ENCODE data around the gene HAPLN1. TPM values are rescaled to one million over a fixed set of nuclear protein-coding genes. Genes with fewer than 3 reads are reported as not detected.

HAPLN1 gene
- total RNA-seq, 1 donor from 2014 or later, result not detected

DNA sequence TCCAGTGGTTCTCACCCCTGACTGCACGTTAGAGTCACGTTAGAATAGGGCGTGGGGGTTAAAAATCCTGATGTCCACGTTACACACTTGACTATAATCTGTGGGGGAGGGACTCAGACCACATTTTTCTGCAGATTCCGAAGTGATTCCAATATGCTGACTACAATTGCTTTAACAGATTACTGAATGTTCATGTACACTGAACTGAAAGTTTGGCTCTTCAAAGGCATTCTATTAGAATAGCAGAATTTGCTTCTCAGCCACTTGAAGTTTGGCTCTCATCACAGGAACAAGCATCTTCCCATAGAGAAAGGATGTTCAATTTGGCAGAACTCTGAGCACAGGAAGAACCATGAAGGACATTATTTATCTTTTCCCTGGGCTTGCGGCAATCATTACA, 84.5 kb downstream of the HAPLN1 start:
- H3K27me3 ChIP-seq, result no peaks in the 10 kb centered on the region
- no peak overlapping the region for H3K4me3 ChIP-seq
- H3K9me3 ChIP-seq, result no peaks in the 10 kb centered on the region
- H3K27ac ChIP-seq, result no peak overlapping the region
- H3K4me1 ChIP-seq, result no peaks in the 10 kb centered on the region
- intact Hi-C loops (cut with DNase I), result no loop called here
- DNase-seq (ENCODE audit: extremely low spot score in 2 of 2), result no peak
- no peaks in the 10 kb centered on the region for H3K36me3 ChIP-seq
- TF ChIP-seq, protein P1, sequence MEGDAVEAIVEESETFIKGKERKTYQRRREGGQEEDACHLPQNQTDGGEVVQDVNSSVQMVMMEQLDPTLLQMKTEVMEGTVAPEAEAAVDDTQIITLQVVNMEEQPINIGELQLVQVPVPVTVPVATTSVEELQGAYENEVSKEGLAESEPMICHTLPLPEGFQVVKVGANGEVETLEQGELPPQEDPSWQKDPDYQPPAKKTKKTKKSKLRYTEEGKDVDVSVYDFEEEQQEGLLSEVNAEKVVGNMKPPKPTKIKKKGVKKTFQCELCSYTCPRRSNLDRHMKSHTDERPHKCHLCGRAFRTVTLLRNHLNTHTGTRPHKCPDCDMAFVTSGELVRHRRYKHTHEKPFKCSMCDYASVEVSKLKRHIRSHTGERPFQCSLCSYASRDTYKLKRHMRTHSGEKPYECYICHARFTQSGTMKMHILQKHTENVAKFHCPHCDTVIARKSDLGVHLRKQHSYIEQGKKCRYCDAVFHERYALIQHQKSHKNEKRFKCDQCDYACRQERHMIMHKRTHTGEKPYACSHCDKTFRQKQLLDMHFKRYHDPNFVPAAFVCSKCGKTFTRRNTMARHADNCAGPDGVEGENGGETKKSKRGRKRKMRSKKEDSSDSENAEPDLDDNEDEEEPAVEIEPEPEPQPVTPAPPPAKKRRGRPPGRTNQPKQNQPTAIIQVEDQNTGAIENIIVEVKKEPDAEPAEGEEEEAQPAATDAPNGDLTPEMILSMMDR (IDR thresholded peaks at IDR 0.05), result no peak
- TF ChIP-seq POLR2AphosphoS5 (IDR thresholded peaks at IDR 0.05; ENCODE audit: insufficient read depth in 1 of 2, low read depth in 1 of 2) (no peak), POLR2A (IDR thresholded peaks at IDR 0.05) (no peak)

- no peak overlapping the region for H3K4me3 ChIP-seq
- intact Hi-C loops (cut with DNase I), result no loop called here
- no peaks in the 10 kb centered on the region for H3K27me3 ChIP-seq
- TF ChIP-seq POLR2AphosphoS5 (IDR thresholded peaks at IDR 0.05; ENCODE audit: insufficient read depth in 1 of 2, low read depth in 1 of 2) (no peak), POLR2A (IDR thresholded peaks at IDR 0.05) (no peak)
- TF ChIP-seq, protein P1 (IDR thresholded peaks at IDR 0.05), result no peak
- no peaks in the 10 kb centered on the region for H3K36me3 ChIP-seq
- no peaks in the 10 kb centered on the region for H3K4me1 ChIP-seq
- no peak overlapping the region for H3K27ac ChIP-seq
- no peak for DNase-seq (ENCODE audit: extremely low spot score in 2 of 2)
- no peaks in the 10 kb centered on the region for H3K9me3 ChIP-seq
Measured at GRCh38 chr5:83633285-83633684, 87.4 kb downstream of the HAPLN1 start.

GRCh38 chr5:83632874-83633273, 87.8 kb downstream of the HAPLN1 start:
- Histone ChIP-seq H3K27me3 (no peaks in the 10 kb centered on the region), H3K36me3 (no peaks in the 10 kb centered on the region), H3K9me3 (no peaks in the 10 kb centered on the region), H3K4me3 (no peak overlapping the region), H3K27ac (no peak overlapping the region), H3K4me1 (no peaks in the 10 kb centered on the region)
- intact Hi-C loops (cut with DNase I), result no loop called here
- TF ChIP-seq POLR2A (IDR thresholded peaks at IDR 0.05) (no peak), POLR2AphosphoS5 (IDR thresholded peaks at IDR 0.05; ENCODE audit: insufficient read depth in 1 of 2, low read depth in 1 of 2) (no peak)
- TF ChIP-seq, protein P1 (IDR thresholded peaks at IDR 0.05), result no peak
- no peak for DNase-seq (ENCODE audit: extremely low spot score in 2 of 2)

- Histone ChIP-seq H3K4me3 (no peak overlapping the region), H3K27me3 (no peaks in the 10 kb centered on the region), H3K36me3 (no peaks in the 10 kb centered on the region), H3K9me3 (no peaks in the 10 kb centered on the region), H3K4me1 (no peaks in the 10 kb centered on the region), H3K27ac (no peak overlapping the region)
- TF ChIP-seq, protein P1 (IDR thresholded peaks at IDR 0.05), result no peak
- TF ChIP-seq POLR2AphosphoS5 (IDR thresholded peaks at IDR 0.05; ENCODE audit: insufficient read depth in 1 of 2, low read depth in 1 of 2) (no peak), POLR2A (IDR thresholded peaks at IDR 0.05) (no peak)
- no peak for DNase-seq (ENCODE audit: extremely low spot score in 2 of 2)
- intact Hi-C loops (cut with DNase I), result no loop called here
Measured at GRCh38 chr5:83628360-83628759, 92.3 kb downstream of the HAPLN1 start.

DNA sequence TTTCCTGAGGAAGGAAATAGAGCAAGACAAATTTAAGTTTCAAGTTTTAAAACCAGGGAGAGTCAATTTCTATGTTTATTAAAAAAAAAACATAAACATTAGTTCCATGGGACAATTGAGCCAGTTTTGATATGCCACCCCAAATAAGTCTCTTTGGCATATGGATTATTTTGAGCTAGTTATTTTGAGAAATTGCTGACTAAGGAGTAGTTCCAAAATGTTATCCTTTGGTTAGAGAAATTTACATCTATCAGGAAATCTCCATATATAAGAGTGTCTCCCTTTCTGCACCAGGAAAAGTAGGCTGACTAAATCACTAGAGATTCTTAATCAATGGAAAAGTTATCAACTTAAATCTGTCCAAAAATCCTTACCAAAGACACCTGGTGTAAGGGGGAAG, 105.8 kb downstream of the HAPLN1 start:
- TF ChIP-seq POLR2AphosphoS5 (IDR thresholded peaks at IDR 0.05; ENCODE audit: insufficient read depth in 1 of 2, low read depth in 1 of 2) (no peak), POLR2A (IDR thresholded peaks at IDR 0.05) (no peak)
- TF ChIP-seq, protein P1 (IDR thresholded peaks at IDR 0.05), result no peak
- intact Hi-C loops (cut with DNase I), result no loop called here
- Histone ChIP-seq H3K9me3 (no peaks in the 10 kb centered on the region), H3K27me3 (no peaks in the 10 kb centered on the region), H3K27ac (no peak overlapping the region), H3K4me3 (no peak overlapping the region), H3K36me3 (no peaks in the 10 kb centered on the region), H3K4me1 (no peaks in the 10 kb centered on the region)
- no peak for DNase-seq (ENCODE audit: extremely low spot score in 2 of 2)

Data from vagina (tissue), 2 donors.